Caco-2 (cell line): ENCODE data around the gene ELOVL7. TPM values are rescaled to one million over a fixed set of nuclear protein-coding genes. Genes with fewer than 3 reads are reported as not detected.

Source experiments
- BruUV-seq: library from RNA; stranded (reverse); fragments of 400-500 nt; replicated peaks from 2 replicates; lab custom pipeline; 2021; lab: Mats Ljungman, UMichigan
- CTCF ChIA-PET: fragments of 300-600 bp; sonication (Branson Sonifier 250); formaldehyde crosslinking; loops from one replicate; lab custom pipeline; 2022; ENCODE audit warnings: antibody characterized with exemption; lab: Charles Lee
- POLR2A ChIA-PET: fragments of 300-600 bp; sonication (Branson Sonifier 250); formaldehyde crosslinking; loops from one replicate; lab custom pipeline; 2022; ENCODE audit warnings: antibody characterized with exemption; lab: Charles Lee
- DNase-seq, 2 experiments: peaks; one replicate each; pipeline versions ENCODE4 v3.0.0 to v3.0.0-alpha.2; 2020 to 2022
- H3K27me3 ChIP-seq: replicated peaks from 2 replicates; pipeline ENCODE4 v1.6.0; 2011; ENCODE audit warnings: low read length; ENCODE audit not compliant: control insufficient read depth, insufficient read depth
- H3K36me3 ChIP-seq: 2 replicates; pipeline ENCODE4 v1.5.1; 2011; ENCODE audit warnings: low read length; ENCODE audit not compliant: control insufficient read depth, insufficient read depth
- H3K4me1 ChIP-seq: fragments of 250-450 bp; sonication (Bioruptor Pico); 2 replicates; pipeline ENCODE4 v1.5.1; 2020; ENCODE audit warnings: mild to moderate bottlenecking
- H3K4me3 ChIP-seq: 2 replicates; pipeline ENCODE4 v1.5.1; 2011; ENCODE audit warnings: low read depth, mild to moderate bottlenecking, control low read depth, low read length
- H3K9me3 ChIP-seq: fragments of 250-450 bp; sonication (Bioruptor Pico); 2 replicates; pipeline ENCODE4 v1.5.1; 2020; ENCODE audit warnings: mild to moderate bottlenecking, moderate library complexity
- H3K27ac Mint-ChIP-seq: one replicate; pipeline ENCODE4 v1.8.0; 2022; ENCODE audit warnings: mixed read lengths; ENCODE audit not compliant: unreplicated experiment
- H3K27me3 Mint-ChIP-seq: one replicate; pipeline ENCODE4 v1.8.0; 2022; ENCODE audit warnings: mixed read lengths; ENCODE audit not compliant: insufficient read depth, unreplicated experiment
- H3K36me3 Mint-ChIP-seq: one replicate; pipeline ENCODE4 v1.8.0; 2022; ENCODE audit warnings: mild to moderate bottlenecking, mixed read lengths; ENCODE audit not compliant: insufficient read depth, unreplicated experiment
- H3K4me1 Mint-ChIP-seq: one replicate; pipeline ENCODE4 v1.8.0; 2022; ENCODE audit warnings: low read depth, mixed read lengths; ENCODE audit not compliant: unreplicated experiment
- H3K4me3 Mint-ChIP-seq: one replicate; pipeline ENCODE4 v1.8.0; 2022; ENCODE audit warnings: mild to moderate bottlenecking, moderate library complexity, mixed read lengths; ENCODE audit not compliant: unreplicated experiment
- H3K9me3 Mint-ChIP-seq: one replicate; pipeline ENCODE4 v1.8.0; 2022; ENCODE audit warnings: mixed read lengths; ENCODE audit not compliant: unreplicated experiment
- intact Hi-C: fragments of 100-400 bp; cut with micrococcal nuclease; formaldehyde crosslinking; loops from one replicate; pipeline ENCODE4 v1.10.0; 2022; ENCODE audit not compliant: unreplicated experiment
- total RNA-seq: library from RNA; stranded (reverse); gene quantifications from 2 replicates; pipeline ENCODE4 v1.2.3, GENCODE V29; 2022
- TF ChIP-seq, protein P1 (sequence below), 2 experiments: fragments of 200-600 bp in 1 of 2; IDR thresholded peaks; 1 replicate in 1 of 2; 2 replicates in 1 of 2; pipeline versions ENCODE4 v1.5.1 to v1.8.0; 2011 to 2022; ENCODE audit warnings: antibody characterized with exemption in 1 of 2, control low read depth in 1 of 2, inconsistent platforms in 1 of 2, low read depth in 1 of 2, low read length in 1 of 2, mild to moderate bottlenecking in 1 of 2, moderate library complexity in 1 of 2; ENCODE audit not compliant: insufficient read depth in 1 of 2, severe bottlenecking in 1 of 2, unreplicated experiment in 1 of 2

Gene ELOVL7
- total RNA-seq, 1 experiment from 2014 or later = 16.4 TPM

DNA sequence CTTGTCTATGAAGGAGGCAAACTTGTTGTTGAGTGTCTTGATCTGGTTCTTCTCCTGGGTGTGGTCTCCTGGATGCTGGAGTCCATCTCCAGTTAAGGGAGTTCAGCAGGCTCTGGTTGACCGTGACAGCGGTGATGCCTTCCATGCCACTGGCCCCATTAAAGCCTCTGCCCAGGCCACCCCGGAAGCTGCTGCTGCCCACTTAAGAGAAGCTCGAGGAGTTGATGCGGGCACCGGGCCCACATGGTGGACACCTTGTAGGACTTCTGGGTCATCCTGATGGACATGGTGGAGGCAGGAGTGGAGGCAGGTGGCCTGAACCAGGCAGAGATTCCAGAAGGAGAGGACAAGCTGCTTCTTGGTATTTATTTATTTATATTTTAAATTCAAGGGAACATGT, 99.4 kb downstream of the ELOVL7 start:
- Histone ChIP-seq H3K27me3 (no peaks in the 10 kb centered on the region), H3K36me3 (no peaks in the 10 kb centered on the region), H3K9me3 (peaks cover 7% of the 10 kb centered on the region; the same call in 1 of the 2 replicates), H3K4me1 (no peaks in the 10 kb centered on the region), H3K4me3 (no peak overlapping the region)
- Mint-ChIP-seq H3K36me3 (no peaks in the 10 kb centered on the region), H3K4me1 (peaks cover 6% of the 10 kb centered on the region), H3K4me3 (no peak overlapping the region), H3K27me3 (peaks cover 2% of the 10 kb centered on the region), H3K9me3 (peaks cover 13% of the 10 kb centered on the region), H3K27ac (no peak overlapping the region)
- intact Hi-C loops = no loop called here
- BruUV-seq = no TSS peak
- DNase-seq = no peak
- TF ChIP-seq, protein P1, sequence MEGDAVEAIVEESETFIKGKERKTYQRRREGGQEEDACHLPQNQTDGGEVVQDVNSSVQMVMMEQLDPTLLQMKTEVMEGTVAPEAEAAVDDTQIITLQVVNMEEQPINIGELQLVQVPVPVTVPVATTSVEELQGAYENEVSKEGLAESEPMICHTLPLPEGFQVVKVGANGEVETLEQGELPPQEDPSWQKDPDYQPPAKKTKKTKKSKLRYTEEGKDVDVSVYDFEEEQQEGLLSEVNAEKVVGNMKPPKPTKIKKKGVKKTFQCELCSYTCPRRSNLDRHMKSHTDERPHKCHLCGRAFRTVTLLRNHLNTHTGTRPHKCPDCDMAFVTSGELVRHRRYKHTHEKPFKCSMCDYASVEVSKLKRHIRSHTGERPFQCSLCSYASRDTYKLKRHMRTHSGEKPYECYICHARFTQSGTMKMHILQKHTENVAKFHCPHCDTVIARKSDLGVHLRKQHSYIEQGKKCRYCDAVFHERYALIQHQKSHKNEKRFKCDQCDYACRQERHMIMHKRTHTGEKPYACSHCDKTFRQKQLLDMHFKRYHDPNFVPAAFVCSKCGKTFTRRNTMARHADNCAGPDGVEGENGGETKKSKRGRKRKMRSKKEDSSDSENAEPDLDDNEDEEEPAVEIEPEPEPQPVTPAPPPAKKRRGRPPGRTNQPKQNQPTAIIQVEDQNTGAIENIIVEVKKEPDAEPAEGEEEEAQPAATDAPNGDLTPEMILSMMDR (IDR thresholded peaks at IDR 0.05; ENCODE audit: insufficient read depth in 1 of 2, low read depth in 1 of 2, low read length in 1 of 2, severe bottlenecking in 1 of 2, unreplicated experiment in 1 of 2) = no peak
- ChIA-PET POLR2A (no interaction called here), CTCF (no interaction called here)

DNA sequence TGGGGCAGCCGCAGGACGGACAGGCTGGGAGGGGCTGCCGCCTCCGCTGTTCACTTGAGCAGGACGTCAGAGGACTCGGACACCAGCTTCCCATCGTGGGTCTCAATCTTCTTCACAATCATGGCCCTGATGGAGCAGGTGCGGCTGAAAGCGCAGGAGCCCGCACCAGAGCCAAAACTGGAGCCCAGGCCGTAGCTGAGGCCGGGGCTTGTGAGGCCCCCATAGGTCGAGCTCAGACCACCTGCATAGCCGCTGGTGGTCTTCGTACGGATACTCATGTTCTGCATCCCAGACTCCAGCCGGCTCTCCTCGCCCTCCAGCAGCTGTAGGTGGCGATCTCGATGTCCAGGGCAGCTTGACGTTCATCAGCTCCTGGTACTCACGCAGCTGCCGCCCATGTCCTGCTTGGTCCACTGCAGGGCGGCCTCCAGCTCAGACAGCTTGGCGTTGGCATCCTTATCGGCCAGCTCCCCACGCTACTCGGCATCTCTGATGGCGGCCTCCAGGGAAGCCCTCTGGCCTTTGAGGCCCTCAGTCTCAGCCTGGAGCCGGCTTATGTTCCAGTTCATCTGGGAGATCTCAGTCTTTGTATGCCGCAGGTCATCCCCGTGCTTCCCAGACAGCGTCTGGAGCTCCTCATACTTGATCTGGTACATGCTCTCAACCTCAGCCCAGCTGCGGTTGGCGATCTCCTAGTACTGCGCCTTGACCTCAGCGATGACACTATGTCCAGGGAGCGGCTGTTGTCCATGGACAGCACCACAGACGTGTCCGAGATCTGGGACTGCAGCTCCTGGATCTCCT, 100.4 kb downstream of the ELOVL7 start:
- H3K36me3 ChIP-seq = no peaks in the 10 kb centered on the region
- no peak overlapping the region for H3K4me3 Mint-ChIP-seq
- intact Hi-C loops = no loop called here
- BruUV-seq = no TSS peak
- H3K9me3 ChIP-seq = peaks cover 7% of the 10 kb centered on the region; the same call in 1 of the 2 replicates
- H3K4me1 ChIP-seq = no peaks in the 10 kb centered on the region
- H3K27ac Mint-ChIP-seq = no peak overlapping the region
- DNase-seq = no peak
- TF ChIP-seq, protein P1 (IDR thresholded peaks at IDR 0.05; ENCODE audit: insufficient read depth in 1 of 2, low read depth in 1 of 2, low read length in 1 of 2, severe bottlenecking in 1 of 2, unreplicated experiment in 1 of 2) = no peak
- peaks cover 14% of the 10 kb centered on the region for H3K9me3 Mint-ChIP-seq
- CTCF ChIA-PET = no interaction called here
- H3K4me3 ChIP-seq = no peak overlapping the region
- no peaks in the 10 kb centered on the region for H3K27me3 ChIP-seq
- peaks cover 6% of the 10 kb centered on the region for H3K4me1 Mint-ChIP-seq
- H3K36me3 Mint-ChIP-seq = no peaks in the 10 kb centered on the region
- peaks cover 2% of the 10 kb centered on the region for H3K27me3 Mint-ChIP-seq
- POLR2A ChIA-PET = no interaction called here

DNA sequence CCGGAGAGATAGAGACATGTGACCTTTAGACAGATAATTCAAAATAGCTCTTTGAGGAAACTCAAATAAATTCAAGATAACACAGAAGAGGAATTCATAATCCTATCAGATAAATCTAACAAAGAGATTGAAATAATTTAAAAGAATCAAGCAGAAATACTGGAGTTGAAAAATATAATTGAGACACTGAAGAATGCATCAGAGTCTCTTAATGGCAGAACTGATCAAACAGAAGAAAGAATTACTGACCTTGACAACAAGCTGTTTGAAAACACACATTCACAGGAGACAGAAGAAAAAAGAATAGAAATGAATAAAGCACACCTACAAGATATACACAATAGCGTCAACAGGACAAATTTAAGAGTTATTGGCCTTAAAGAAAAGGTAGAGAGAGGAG, 103.7 kb downstream of the ELOVL7 start:
- Histone ChIP-seq H3K9me3 (peaks cover 15% of the 10 kb centered on the region; the same call in 1 of the 2 replicates), H3K27me3 (no peaks in the 10 kb centered on the region), H3K4me3 (no peak overlapping the region), H3K36me3 (no peaks in the 10 kb centered on the region), H3K4me1 (peaks cover 14% of the 10 kb centered on the region; the same call in 1 of the 2 replicates)
- peaks cover 23% of the 10 kb centered on the region for H3K4me1 Mint-ChIP-seq
- H3K27ac Mint-ChIP-seq = no peak overlapping the region
- TF ChIP-seq, protein P1 (IDR thresholded peaks at IDR 0.05; ENCODE audit: insufficient read depth in 1 of 2, low read depth in 1 of 2, low read length in 1 of 2, severe bottlenecking in 1 of 2, unreplicated experiment in 1 of 2) = no peak
- no peak for DNase-seq
- ChIA-PET CTCF (no interaction called here), POLR2A (no interaction called here)
- peaks cover 2% of the 10 kb centered on the region for H3K27me3 Mint-ChIP-seq
- intact Hi-C loops = no loop called here
- H3K9me3 Mint-ChIP-seq = peaks cover 14% of the 10 kb centered on the region
- no peak overlapping the region for H3K4me3 Mint-ChIP-seq
- no TSS peak for BruUV-seq
- no peaks in the 10 kb centered on the region for H3K36me3 Mint-ChIP-seq
